Renal pelvis (tissue), 4 donors: ENCODE measurements around the gene CHURC1. TPM values are rescaled to one million over a fixed set of nuclear protein-coding genes. Genes with fewer than 3 reads are reported as not detected.
A peak's percentile ranks its signal among the peaks of the same experiment; 100 is the strongest.

Experiments
- DNase-seq: peaks from one replicate; pipeline ENCODE4 v3.0.0-alpha.2; 2013
- polyA plus RNA-seq, 3 donors: library from polyadenylated mRNA; unstranded; fragments of 120-200 nt; gene quantifications; one replicate each; pipeline ENCODE4 v1.2.1, GENCODE V29; 2013; ENCODE audit not compliant: insufficient read length in 3 of 3

Gene CHURC1
- polyA plus RNA-seq, 3 donors, result 50.4 to 51.6 (median 51.0) TPM

GRCh38 chr14:64979336-64980074 is 65.2 kb downstream of the CHURC1 start:
- DNase-seq, result no peak

DNA sequence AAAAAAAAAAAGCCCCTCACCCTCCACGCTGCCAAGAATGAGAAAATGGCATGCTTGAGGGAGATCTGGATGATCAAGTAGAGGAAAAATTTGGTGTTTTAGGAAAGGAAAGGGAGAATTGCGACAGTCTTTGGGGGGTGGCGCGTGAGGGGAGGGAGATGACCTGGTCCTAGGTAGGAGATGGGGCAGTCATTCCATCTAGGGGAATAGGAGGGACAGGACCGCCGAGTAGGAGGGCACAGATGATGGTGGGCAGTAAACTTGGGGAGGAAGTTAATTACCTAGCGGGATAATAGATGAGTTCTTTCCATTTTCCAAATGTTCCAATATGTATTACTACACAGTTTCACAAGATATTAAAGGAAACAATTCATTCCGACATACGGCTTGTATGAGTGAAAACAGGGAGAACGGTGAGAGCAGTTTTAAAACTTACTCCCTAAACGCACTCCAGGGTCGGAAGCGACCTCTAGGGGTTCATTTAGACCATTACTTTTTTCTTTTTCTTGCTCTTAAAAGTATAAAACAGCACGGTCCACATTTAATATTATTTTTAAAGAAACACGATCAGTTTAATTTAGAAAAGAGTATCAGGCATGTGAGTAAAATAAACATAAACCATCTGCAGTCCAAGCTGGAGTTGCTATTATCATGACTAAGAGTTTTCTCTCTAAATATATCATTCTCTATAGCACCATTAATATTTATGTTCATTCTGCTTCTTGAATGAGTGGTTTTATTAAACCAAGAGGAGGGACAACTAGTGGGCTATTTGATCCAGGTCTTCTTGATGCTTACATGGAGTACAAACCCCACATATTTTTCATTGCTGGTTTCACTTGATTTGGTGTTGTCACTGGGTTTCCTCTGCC is 69.4 kb downstream of the CHURC1 start:
- DNase-seq, result peak; percentile 59

Other genes starting within 250 kb of the CHURC1 start
- gene PLEKHG3, start 210.0 kb upstream of the CHURC1 start, polyA plus RNA-seq, result 100 to 1,000 TPM in 1 of 3 donors, 10 to 100 TPM in 2; 92.1 to 109 (median 98.4) TPM
- 10 to 100 TPM; 15.5 to 18.8 (median 16.2) TPM for gene SPTB, start 34.5 kb upstream of the CHURC1 start, polyA plus RNA-seq
- 1 to 10 TPM; 1.1 to 2.2 (median 1.1) TPM for gene GPX2, start 28.3 kb downstream of the CHURC1 start, polyA plus RNA-seq
- gene RAB15, start 57.9 kb downstream of the CHURC1 start, polyA plus RNA-seq, result 10 to 100 TPM; 23.9 to 25.3 (median 24.3) TPM
- 10 to 100 TPM; 31.2 to 37.7 (median 36.7) TPM for gene FNTB, start 72.4 kb downstream of the CHURC1 start, polyA plus RNA-seq
- gene MAX, start 188.1 kb downstream of the CHURC1 start, polyA plus RNA-seq, result 10 to 100 TPM; 53.6 to 61.6 (median 58.5) TPM